GM12878 (cell line): ENCODE data around the gene AMPD3. TPM values are rescaled to one million over a fixed set of nuclear protein-coding genes. Genes with fewer than 3 reads are reported as not detected.

ENCODE experiments used
- ATAC-seq: fragments of 200-7000 bp; cut with Tn5 transposase; 3 replicates; pipeline ENCODE4 v1.9.1; 2020; ENCODE audit warnings: mild to moderate bottlenecking, moderate library complexity
- BruUV-seq: library from RNA; stranded (reverse); fragments of 400-500 nt; replicated peaks from 2 replicates; lab custom pipeline; 2021; lab: Mats Ljungman, UMichigan
- CTCF ChIA-PET: fragments of 300-600 bp; sonication (Branson Sonifier 250); formaldehyde crosslinking; extraction: SDS; loops from one replicate; lab custom pipeline; 2021; ENCODE audit warnings: inconsistent platforms; lab: Yijun Ruan, JAX
- POLR2A ChIA-PET: fragments of 350-600 bp; formaldehyde crosslinking; extraction: SDS; loops from one replicate; lab custom pipeline; 2021; ENCODE audit warnings: inconsistent platforms; lab: Charles Lee
- RAD21 ChIA-PET: fragments of 300-600 bp; sonication (Branson Sonifier 250); formaldehyde crosslinking; loops from one replicate; lab custom pipeline; 2023; ENCODE audit warnings: antibody characterized with exemption; ENCODE audit not compliant: unreplicated experiment; lab: Charles Lee
- SMC1A ChIA-PET: fragments of 300-600 bp; sonication (Branson Sonifier 250); formaldehyde crosslinking; loops from one replicate; lab custom pipeline; 2023; ENCODE audit not compliant: unreplicated experiment, uncharacterized antibody; lab: Charles Lee
- DNase-seq: peaks from one replicate; pipeline ENCODE4 v3.0.0-alpha.2; 2011; ENCODE audit warnings: low read depth, low spot score
- FAIRE-seq: peaks from 3 replicates; lab custom pipeline; 2011; peaks lifted over from hg19 to GRCh38; lab: Jason Lieb, UNC
- H2AFZ ChIP-seq: 2 replicates; pipeline ENCODE4 v1.6.0; 2011; ENCODE audit warnings: low read depth, low read length, control low read depth; ENCODE audit not compliant: control insufficient read depth
- H3K27ac ChIP-seq: 2 replicates; pipeline ENCODE4 v1.5.1; 2011; ENCODE audit warnings: control low read depth; ENCODE audit not compliant: control insufficient read depth, insufficient read depth
- H3K27me3 ChIP-seq, 2 experiments: replicated peaks in 1 of 2; 2 replicates each; pipeline versions ENCODE4 v1.6.0 to v1.6.1; 2011; ENCODE audit warnings: low read length in 1 of 2; ENCODE audit not compliant: control insufficient read depth in 2 of 2, insufficient read depth in 2 of 2
- H3K36me3 ChIP-seq, 2 experiments: 2 replicates each; pipeline ENCODE4 v1.5.1; 2011; ENCODE audit warnings: low read length in 1 of 2; ENCODE audit not compliant: control insufficient read depth in 2 of 2, insufficient read depth in 2 of 2
- H3K4me1 ChIP-seq: 2 replicates; pipeline ENCODE4 v1.6.1; 2011; ENCODE audit warnings: mild to moderate bottlenecking, low read length, moderate library complexity, mixed read lengths; ENCODE audit not compliant: control insufficient read depth, insufficient read depth
- H3K4me2 ChIP-seq: 2 replicates; pipeline ENCODE4 v1.6.0; 2011; ENCODE audit warnings: control low read depth; ENCODE audit not compliant: control insufficient read depth, insufficient read depth
- H3K4me3 ChIP-seq: fragments of 200-600 bp; sonication (generic); 2 replicates; pipeline ENCODE4 v1.5.1; 2016
- H3K79me2 ChIP-seq: 2 replicates; pipeline ENCODE4 v1.6.0; 2011; ENCODE audit warnings: low read length; ENCODE audit not compliant: control insufficient read depth, insufficient read depth
- H3K9ac ChIP-seq: 2 replicates; pipeline ENCODE4 v1.8.0; 2011; ENCODE audit warnings: low read length, control low read depth, mixed read lengths; ENCODE audit not compliant: control insufficient read depth, insufficient read depth
- H3K9me3 ChIP-seq: replicated peaks from 3 replicates; pipeline ENCODE4 v1.5.1; 2011; ENCODE audit warnings: mild to moderate bottlenecking, low read length; ENCODE audit not compliant: control insufficient read depth, insufficient read depth
- H4K20me1 ChIP-seq: 2 replicates; pipeline ENCODE4 v1.6.0; 2011; ENCODE audit not compliant: control insufficient read depth, insufficient read depth
- ATF7 ChIP-seq: fragments of 450-650 bp; IDR thresholded peaks from 2 replicates; pipeline ENCODE4 v1.6.1; 2016; ENCODE audit warnings: low read depth, mild to moderate bottlenecking
- CHD4 ChIP-seq: fragments of 200-600 bp; sonication (generic); IDR thresholded peaks from 2 replicates; pipeline ENCODE4 v1.6.1; 2016; ENCODE audit warnings: mild to moderate bottlenecking
- CREM ChIP-seq: IDR thresholded peaks from 2 replicates; pipeline ENCODE4 v1.6.1; 2014; ENCODE audit warnings: antibody characterized with exemption, low read depth
- FOS ChIP-seq: IDR thresholded peaks from 3 replicates; pipeline ENCODE4 v1.6.1; 2011; ENCODE audit warnings: borderline replicate concordance; ENCODE audit not compliant: insufficient read length; ENCODE audit errors: extremely low read depth
- FOXK2 ChIP-seq: fragments of 450-650 bp; IDR thresholded peaks from 2 replicates; pipeline ENCODE4 v1.6.1; 2017; ENCODE audit warnings: mild to moderate bottlenecking, moderate library complexity
- HDAC6 ChIP-seq: fragments of 200-600 bp; sonication (generic); IDR thresholded peaks from one replicate; pipeline ENCODE4 v1.8.0; 2017; ENCODE audit warnings: antibody characterized with exemption; ENCODE audit not compliant: unreplicated experiment
- HDGF ChIP-seq: fragments of 450-650 bp; IDR thresholded peaks from 2 replicates; pipeline ENCODE4 v1.6.1; 2016; ENCODE audit warnings: antibody characterized with exemption
- MYB ChIP-seq: fragments of 150-350 bp; IDR thresholded peaks from 2 replicates; pipeline ENCODE4 v1.6.1; 2014; ENCODE audit warnings: mild to moderate bottlenecking, low read depth, low read length, borderline replicate concordance
- SREBF2 ChIP-seq: IDR thresholded peaks from 2 replicates; pipeline ENCODE4 v1.6.1; 2012; ENCODE audit warnings: mild to moderate bottlenecking, low read length
- in situ Hi-C: fragments of 300-500 bp; cut with MboI; formaldehyde crosslinking; loops from 9 replicates; pipeline ENCODE4 v1.14.3; 2018; ENCODE audit warnings: mixed read lengths
- intact Hi-C: fragments of 100-400 bp; cut with micrococcal nuclease; formaldehyde crosslinking; loops from one replicate; pipeline ENCODE4 v1.14.2; 2022; ENCODE audit not compliant: unreplicated experiment
- polyA plus RNA-seq, 11 experiments: library from polyadenylated mRNA; depleted of rRNA in 4 of 11; unstranded in 6 of 11; stranded (reverse) in 5 of 11; fragments of >200 nt; fragmentation: Nextera tagmentation in 4 of 11; fragmentation: Illumina TruSeq in 1 of 11; extraction: Ambion mirVana in 4 of 11; extraction: Trizol in 1 of 11; gene quantifications; 1 replicate in 1 of 11; 2 replicates in 10 of 11; pipeline versions ENCODE4 v1.2.1 to v1.2.3, GENCODE V29; 2011 to 2016; ENCODE audit warnings: inconsistent platforms in 2 of 11, missing spikeins in 2 of 11, low read depth in 1 of 11
- total RNA-seq, 4 experiments: library from RNA; depleted of rRNA in 3 of 4; stranded (reverse); fragments of >200 nt in 3 of 4; fragmentation: Illumina TruSeq in 1 of 4; extraction: Trizol in 1 of 4; gene quantifications; 2 replicates each; pipeline versions ENCODE4 v1.2.1 to v1.2.3, GENCODE V29; 2013 to 2021
- TF ChIP-seq, protein P1 (sequence below): fragments of 450-650 bp; IDR thresholded peaks from 2 replicates; pipeline ENCODE4 v1.6.1; 2016; ENCODE audit warnings: mild to moderate bottlenecking
- TF ChIP-seq, protein P2 (sequence below): fragments of 450-650 bp; formaldehyde crosslinking; IDR thresholded peaks from 2 replicates; pipeline ENCODE4 v1.5.0; 2022; ENCODE audit warnings: mild to moderate bottlenecking, missing genetic modification characterization
- TF ChIP-seq, protein P3 (sequence below): fragments of 450-650 bp; IDR thresholded peaks from 2 replicates; pipeline ENCODE4 v1.6.1; 2017; ENCODE audit warnings: antibody characterized with exemption, mild to moderate bottlenecking, moderate library complexity

AMPD3 gene
- total and polyA plus RNA-seq, 10 of the 15 experiments (the other 5 are each of a cell fraction or from before 2014, with no cell fraction given): 5.6 to 28.6 (median 15.9) TPM

DNA sequence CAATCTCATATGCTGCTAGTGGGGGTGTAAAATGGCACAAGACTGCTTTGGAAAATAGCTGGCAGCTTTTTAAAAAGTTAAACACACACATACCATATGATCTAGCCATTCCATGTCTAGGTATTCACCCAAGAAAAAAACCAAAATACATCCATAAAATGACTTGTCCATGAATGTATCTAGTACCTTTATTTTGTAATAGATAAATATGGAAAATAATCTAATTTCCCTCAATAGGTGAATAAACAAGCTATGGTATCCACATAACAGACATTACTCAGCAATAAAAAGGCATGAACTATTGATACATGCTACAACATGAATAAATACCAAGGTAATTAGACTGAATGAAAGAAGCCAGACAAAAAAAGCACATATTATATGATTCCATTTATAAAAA lies 63.1 kb downstream of the AMPD3 start:
- ChIA-PET RAD21 (no interaction called here), CTCF (interaction anchor here (0.9 to 2.9 kb wide), 4 partner anchors 22 to 136 kb away, joined by 3 to 9 read pairs (median 4); partner anchors contain the start of gene RNF141), POLR2A (no interaction called here), SMC1A (interaction anchor here (0.8 to 1.5 kb wide), 4 partner anchors 15 to 138 kb away, joined by 3 to 5 read pairs (median 4); no protein-coding TSS in a partner anchor)
- Histone ChIP-seq H3K27me3 (no peaks in the 10 kb centered on the region), H3K4me3 (no peak overlapping the region), H3K9me3 (no peaks in the 10 kb centered on the region), H3K36me3 (no peaks in the 10 kb centered on the region), H3K9ac (no peak overlapping the region), H3K4me2 (no peak overlapping the region), H3K27ac (no peak overlapping the region), H3K79me2 (no peaks in the 10 kb centered on the region), H3K4me1 (no peaks in the 10 kb centered on the region), H4K20me1 (no peaks in the 10 kb centered on the region), H2AFZ (no peak overlapping the region)
- no TSS peak for BruUV-seq
- no peak for TF ChIP-seq FOS
- no peak for TF ChIP-seq CREM
- TF ChIP-seq FOXK2: no peak
- TF ChIP-seq, protein P1, sequence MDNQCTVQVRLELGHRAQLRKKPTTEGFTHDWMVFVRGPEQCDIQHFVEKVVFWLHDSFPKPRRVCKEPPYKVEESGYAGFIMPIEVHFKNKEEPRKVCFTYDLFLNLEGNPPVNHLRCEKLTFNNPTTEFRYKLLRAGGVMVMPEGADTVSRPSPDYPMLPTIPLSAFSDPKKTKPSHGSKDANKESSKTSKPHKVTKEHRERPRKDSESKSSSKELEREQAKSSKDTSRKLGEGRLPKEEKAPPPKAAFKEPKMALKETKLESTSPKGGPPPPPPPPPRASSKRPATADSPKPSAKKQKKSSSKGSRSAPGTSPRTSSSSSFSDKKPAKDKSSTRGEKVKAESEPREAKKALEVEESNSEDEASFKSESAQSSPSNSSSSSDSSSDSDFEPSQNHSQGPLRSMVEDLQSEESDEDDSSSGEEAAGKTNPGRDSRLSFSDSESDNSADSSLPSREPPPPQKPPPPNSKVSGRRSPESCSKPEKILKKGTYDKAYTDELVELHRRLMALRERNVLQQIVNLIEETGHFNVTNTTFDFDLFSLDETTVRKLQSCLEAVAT: no peak
- TF ChIP-seq CHD4: no peak
- TF ChIP-seq HDAC6: no peak
- TF ChIP-seq, protein P2, sequence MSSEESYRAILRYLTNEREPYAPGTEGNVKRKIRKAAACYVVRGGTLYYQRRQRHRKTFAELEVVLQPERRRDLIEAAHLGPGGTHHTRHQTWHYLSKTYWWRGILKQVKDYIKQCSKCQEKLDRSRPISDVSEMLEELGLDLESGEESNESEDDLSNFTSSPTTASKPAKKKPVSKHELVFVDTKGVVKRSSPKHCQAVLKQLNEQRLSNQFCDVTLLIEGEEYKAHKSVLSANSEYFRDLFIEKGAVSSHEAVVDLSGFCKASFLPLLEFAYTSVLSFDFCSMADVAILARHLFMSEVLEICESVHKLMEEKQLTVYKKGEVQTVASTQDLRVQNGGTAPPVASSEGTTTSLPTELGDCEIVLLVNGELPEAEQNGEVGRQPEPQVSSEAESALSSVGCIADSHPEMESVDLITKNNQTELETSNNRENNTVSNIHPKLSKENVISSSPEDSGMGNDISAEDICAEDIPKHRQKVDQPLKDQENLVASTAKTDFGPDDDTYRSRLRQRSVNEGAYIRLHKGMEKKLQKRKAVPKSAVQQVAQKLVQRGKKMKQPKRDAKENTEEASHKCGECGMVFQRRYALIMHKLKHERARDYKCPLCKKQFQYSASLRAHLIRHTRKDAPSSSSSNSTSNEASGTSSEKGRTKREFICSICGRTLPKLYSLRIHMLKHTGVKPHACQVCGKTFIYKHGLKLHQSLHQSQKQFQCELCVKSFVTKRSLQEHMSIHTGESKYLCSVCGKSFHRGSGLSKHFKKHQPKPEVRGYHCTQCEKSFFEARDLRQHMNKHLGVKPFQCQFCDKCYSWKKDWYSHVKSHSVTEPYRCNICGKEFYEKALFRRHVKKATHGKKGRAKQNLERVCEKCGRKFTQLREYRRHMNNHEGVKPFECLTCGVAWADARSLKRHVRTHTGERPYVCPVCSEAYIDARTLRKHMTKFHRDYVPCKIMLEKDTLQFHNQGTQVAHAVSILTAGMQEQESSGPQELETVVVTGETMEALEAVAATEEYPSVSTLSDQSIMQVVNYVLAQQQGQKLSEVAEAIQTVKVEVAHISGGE: no peak
- TF ChIP-seq, protein P3, sequence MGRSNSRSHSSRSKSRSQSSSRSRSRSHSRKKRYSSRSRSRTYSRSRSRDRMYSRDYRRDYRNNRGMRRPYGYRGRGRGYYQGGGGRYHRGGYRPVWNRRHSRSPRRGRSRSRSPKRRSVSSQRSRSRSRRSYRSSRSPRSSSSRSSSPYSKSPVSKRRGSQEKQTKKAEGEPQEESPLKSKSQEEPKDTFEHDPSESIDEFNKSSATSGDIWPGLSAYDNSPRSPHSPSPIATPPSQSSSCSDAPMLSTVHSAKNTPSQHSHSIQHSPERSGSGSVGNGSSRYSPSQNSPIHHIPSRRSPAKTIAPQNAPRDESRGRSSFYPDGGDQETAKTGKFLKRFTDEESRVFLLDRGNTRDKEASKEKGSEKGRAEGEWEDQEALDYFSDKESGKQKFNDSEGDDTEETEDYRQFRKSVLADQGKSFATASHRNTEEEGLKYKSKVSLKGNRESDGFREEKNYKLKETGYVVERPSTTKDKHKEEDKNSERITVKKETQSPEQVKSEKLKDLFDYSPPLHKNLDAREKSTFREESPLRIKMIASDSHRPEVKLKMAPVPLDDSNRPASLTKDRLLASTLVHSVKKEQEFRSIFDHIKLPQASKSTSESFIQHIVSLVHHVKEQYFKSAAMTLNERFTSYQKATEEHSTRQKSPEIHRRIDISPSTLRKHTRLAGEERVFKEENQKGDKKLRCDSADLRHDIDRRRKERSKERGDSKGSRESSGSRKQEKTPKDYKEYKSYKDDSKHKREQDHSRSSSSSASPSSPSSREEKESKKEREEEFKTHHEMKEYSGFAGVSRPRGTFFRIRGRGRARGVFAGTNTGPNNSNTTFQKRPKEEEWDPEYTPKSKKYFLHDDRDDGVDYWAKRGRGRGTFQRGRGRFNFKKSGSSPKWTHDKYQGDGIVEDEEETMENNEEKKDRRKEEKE: no peak
- TF ChIP-seq ATF7: no peak
- TF ChIP-seq SREBF2: no peak
- no peak for TF ChIP-seq HDGF
- no peak for TF ChIP-seq MYB
- FAIRE-seq (no peak), DNase-seq (no peak), ATAC-seq (no peak)
- in situ Hi-C loops: no loop called here
- intact Hi-C loops: no loop called here
